Measurements from ENCODE around the gene XRCC5.

DNA sequence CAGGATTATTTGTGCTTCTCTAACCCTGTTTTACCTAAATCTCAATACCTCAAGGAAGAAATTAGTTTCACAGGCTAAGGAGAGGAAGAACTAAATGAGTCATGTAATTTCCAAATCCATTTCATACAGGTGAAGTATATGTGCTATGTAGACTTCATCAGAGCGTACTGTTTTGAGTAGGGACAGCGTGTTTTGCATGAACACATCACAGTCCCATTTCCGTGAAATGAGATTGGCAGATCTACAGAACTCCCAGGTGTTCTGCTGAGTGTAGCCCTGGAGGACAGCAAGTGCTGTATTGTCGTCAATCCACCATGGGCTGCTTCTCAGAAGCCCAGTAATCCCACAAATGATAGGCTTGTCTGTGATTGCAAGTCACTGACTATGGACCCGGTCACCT lies 97.7 kb downstream of the XRCC5 start:
- no peak for TF ChIP-seq EZH2 (IDR thresholded peaks at IDR 0.05)
- TF ChIP-seq POLR2AphosphoS5 (IDR thresholded peaks at IDR 0.05; ENCODE audit: borderline replicate concordance, low read depth, low read length): no peak
